Stimulated activated CD8-positive, alpha-beta memory T cell treated with anti-CD3 and anti-CD28 coated beads, Interleukin-12 subunit alpha, Interleukin-12 subunit beta, amount 100 ng/mL, for 24 hours (primary cell): Measurements from ENCODE around the gene RAB6A.

ENCODE experiments used
- DNase-seq: peaks from one replicate; pipeline ENCODE4 v3.0.0-alpha.2; 2020; ENCODE audit errors: extremely low read depth

The RAB6A gene

GRCh38 chr11:73653996-73654395 lies 106.9 kb downstream of the RAB6A start:
- no peak for DNase-seq

- DNase-seq, result no peak
Measured at GRCh38 chr11:73652856-73653559, 107.9 kb downstream of the RAB6A start.

- no peak for DNase-seq
Measured at GRCh38 chr11:73652046-73652730, 108.7 kb downstream of the RAB6A start.

- no peak for DNase-seq
Measured at GRCh38 chr11:73651661-73652045, 109.2 kb downstream of the RAB6A start.

GRCh38 chr11:73651252-73651651 lies 109.6 kb downstream of the RAB6A start:
- no peak for DNase-seq

GRCh38 chr11:73650400-73650799 lies 110.5 kb downstream of the RAB6A start:
- DNase-seq, result no peak

GRCh38 chr11:73649206-73649605 lies 111.7 kb downstream of the RAB6A start:
- DNase-seq, result no peak

- no peak for DNase-seq
Measured at GRCh38 chr11:73648571-73649046, 112.3 kb downstream of the RAB6A start.

- DNase-seq, result no peak
Measured at GRCh38 chr11:73648121-73648520, 112.8 kb downstream of the RAB6A start.

GRCh38 chr11:73647459-73648100 lies 113.3 kb downstream of the RAB6A start:
- peak; percentile 80 for DNase-seq

GRCh38 chr11:73645972-73646631 lies 114.8 kb downstream of the RAB6A start, which contains the start of gene PLEKHB1:
TSS of gene PLEKHB1 (plus strand) at chr11:73646581. CDS start at chr11:73646609, 28 bp downstream.
- no peak for DNase-seq

GRCh38 chr11:73645121-73645969 lies 115.5 kb downstream of the RAB6A start:
- DNase-seq, result no peak

GRCh38 chr11:73641668-73642067 lies 119.2 kb downstream of the RAB6A start:
- no peak for DNase-seq

GRCh38 chr11:73640592-73640991 lies 120.3 kb downstream of the RAB6A start:
- DNase-seq, result no peak

GRCh38 chr11:73637012-73637411 lies 123.9 kb downstream of the RAB6A start:
- DNase-seq, result no peak

- DNase-seq, result no peak
Measured at GRCh38 chr11:73636249-73636648, 124.6 kb downstream of the RAB6A start.

- DNase-seq, result no peak
Measured at GRCh38 chr11:73635721-73636120, 125.2 kb downstream of the RAB6A start.

GRCh38 chr11:73633999-73634398 lies 126.9 kb downstream of the RAB6A start:
- no peak for DNase-seq

- no peak for DNase-seq
Measured at GRCh38 chr11:73632996-73633395, 127.9 kb downstream of the RAB6A start.

GRCh38 chr11:73629907-73630306 lies 131.0 kb downstream of the RAB6A start:
- no peak for DNase-seq

GRCh38 chr11:73625696-73626318 lies 135.1 kb downstream of the RAB6A start:
- DNase-seq, result peak; percentile 21
